GM23338 (cell line): ENCODE data around the gene ZNF469.

Source experiments
- CREB1 ChIP-seq: fragments of 250-450 bp; sonication (Bioruptor Pico); IDR thresholded peaks from 2 replicates; pipeline ENCODE4 v1.5.0; 2020; ENCODE audit warnings: low read depth, mild to moderate bottlenecking, moderate library complexity
- CTCF ChIP-seq, 2 experiments: fragments of 200-600 bp in 1 of 2; sonication (generic) in 1 of 2; conservative IDR thresholded peaks; 2 replicates each; pipeline versions ENCODE4 v1.5.1 to v1.6.1; 2016 to 2017; ENCODE audit warnings: antibody characterized with exemption in 2 of 2, low read depth in 2 of 2, mild to moderate bottlenecking in 2 of 2, moderate library complexity in 1 of 2
- ETS1 ChIP-seq: IDR thresholded peaks from 2 replicates; pipeline ENCODE4 v1.6.1; 2016; ENCODE audit warnings: antibody characterized with exemption
- EZH2phosphoT487 ChIP-seq: fragments of 200-600 bp; sonication (generic); IDR thresholded peaks from one replicate; pipeline ENCODE4 v1.8.1; 2018; ENCODE audit warnings: antibody characterized with exemption; ENCODE audit not compliant: unreplicated experiment
- NANOG ChIP-seq: IDR thresholded peaks from 2 replicates; pipeline ENCODE4 v1.6.1; 2016; ENCODE audit warnings: antibody characterized with exemption, borderline replicate concordance
- POLR2AphosphoS5 ChIP-seq: IDR thresholded peaks from 2 replicates; pipeline ENCODE4 v1.6.1; 2016; ENCODE audit warnings: antibody characterized with exemption, low read depth

GRCh38 chr16:88411951-88412576 is 29.3 kb downstream of the ZNF469 start:
- TF ChIP-seq CTCF (conservative IDR thresholded peaks at IDR 0.05; ENCODE audit: low read depth in 2 of 2) (no peak), CREB1 (no peak), POLR2AphosphoS5 (no peak), NANOG (no peak), ETS1 (no peak), EZH2phosphoT487 (no peak)
